Superior temporal gyrus (tissue), 1 donor: ENCODE data around the gene CFAP69.
"Not testable (repeated sequence)": the region's sequence is repeated elsewhere in the genome, so short reads cannot be mapped to it uniquely, and the experiment has no call there.

Experiments
- DNase-seq: peaks from one replicate; pipeline ENCODE4 v3.0.0-alpha.2; 2016; ENCODE audit errors: extremely low spot score

The CFAP69 gene

GRCh38 chr7:90233569-90233968 is 11.4 kb upstream of the CFAP69 start:
- no peak for DNase-seq

DNA sequence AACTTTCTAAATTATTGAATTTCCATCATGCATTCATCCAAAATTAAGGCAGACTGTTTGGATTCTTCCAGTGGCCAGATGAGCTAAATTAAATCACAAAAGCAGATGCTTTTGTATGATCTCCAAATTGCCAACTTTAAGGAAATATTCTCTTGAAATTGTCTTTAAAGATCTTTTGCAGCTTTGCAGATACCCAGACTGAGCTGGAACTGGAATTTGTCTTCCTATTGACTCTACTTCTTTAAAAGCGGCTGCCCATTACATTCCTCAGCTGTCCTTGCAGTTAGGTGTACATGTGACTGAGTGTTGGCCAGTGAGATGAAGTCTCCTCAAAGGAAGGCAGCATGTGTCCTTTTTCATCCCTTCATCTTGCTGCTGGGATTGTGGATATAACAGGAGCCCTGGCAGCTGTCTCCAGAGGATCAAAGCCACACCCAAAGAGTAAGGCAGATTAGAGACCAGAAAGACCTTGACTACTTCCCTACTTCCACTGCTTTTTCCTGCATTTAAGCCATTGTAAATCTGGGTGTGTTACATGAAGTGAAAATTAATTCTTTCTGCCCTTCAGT is 8.2 kb upstream of the CFAP69 start:
- no peak for DNase-seq

GRCh38 chr7:90238022-90238421 is 7.0 kb upstream of the CFAP69 start:
- no peak for DNase-seq

GRCh38 chr7:90238583-90238982 is 6.4 kb upstream of the CFAP69 start:
- DNase-seq = no peak

- DNase-seq = no peak
Observed at GRCh38 chr7:90239050-90239449, 5.9 kb upstream of the CFAP69 start.

DNA sequence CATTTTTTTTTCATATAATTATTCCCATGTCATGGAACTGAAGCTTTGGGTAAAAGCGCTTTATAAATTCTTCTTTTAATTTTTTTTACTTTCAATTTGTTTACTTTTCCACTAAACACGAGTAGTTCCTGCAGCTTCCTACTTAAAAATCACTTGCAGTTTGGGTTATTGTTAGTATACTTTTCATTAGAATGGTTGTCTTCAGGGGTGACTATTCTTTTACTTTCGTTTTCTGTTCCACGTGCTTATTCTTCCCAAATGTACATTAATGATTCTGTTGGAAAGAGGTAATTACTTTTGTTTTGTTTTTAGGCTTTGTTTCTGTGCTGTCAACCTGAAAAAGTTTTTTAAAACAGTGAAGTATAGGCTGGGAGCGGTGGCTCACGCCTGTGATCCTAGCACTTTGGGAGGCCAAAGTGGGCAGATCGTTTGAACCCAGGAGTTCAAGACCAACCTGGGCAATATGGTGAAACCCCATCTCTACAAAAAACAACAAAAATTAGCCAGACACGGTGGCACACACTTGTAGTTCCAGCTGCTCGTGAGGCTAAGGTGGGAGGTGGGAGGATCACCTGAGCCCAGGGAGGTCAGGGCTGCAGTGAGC is 5.2 kb upstream of the CFAP69 start:
- no peak for DNase-seq

GRCh38 chr7:90242369-90243168 is 2.4 kb upstream of the CFAP69 start:
- DNase-seq = no peak

GRCh38 chr7:90243556-90243955 is 1.4 kb upstream of the CFAP69 start:
- DNase-seq = no peak

DNA sequence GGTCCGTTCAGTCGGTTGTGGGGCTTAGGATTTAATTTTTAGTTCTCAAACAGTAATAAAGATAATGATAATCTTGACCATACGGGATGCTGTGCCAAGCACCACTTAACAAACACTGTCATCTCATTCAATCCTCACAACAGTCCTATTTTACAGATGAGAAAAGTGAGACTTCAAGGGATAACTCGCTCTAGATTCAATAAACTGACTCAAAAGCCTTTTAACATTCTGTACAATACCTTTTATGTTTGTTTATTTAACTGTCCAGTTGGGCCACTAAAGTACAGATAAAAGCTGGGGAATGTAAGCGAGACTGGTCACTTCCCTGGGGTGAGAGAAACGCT is 437 bp upstream of the CFAP69 start:
- no peak for DNase-seq

GRCh38 chr7:90246171-90246570 is 1.2 kb downstream of the CFAP69 start:
- no peak for DNase-seq

- DNase-seq = no peak
Observed at GRCh38 chr7:90248706-90249105, 3.7 kb downstream of the CFAP69 start.

- no peak for DNase-seq
Observed at GRCh38 chr7:90250601-90251303, 5.8 kb downstream of the CFAP69 start.

DNA sequence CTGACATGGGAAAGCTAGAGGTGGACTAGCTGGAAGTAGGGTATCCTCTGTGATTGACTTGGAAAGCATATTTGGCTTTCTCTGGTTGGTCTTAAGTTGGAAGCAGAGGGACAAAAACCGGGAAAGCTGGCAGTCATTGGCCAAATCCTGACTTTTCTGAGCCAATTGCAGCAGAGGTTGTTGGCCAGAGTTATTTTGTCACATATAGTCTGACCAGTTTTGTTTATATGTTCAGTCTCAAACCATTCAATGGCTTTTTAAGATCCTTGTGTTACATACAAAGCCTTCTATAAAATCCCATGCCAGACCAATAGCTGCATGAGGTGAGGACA is 6.3 kb downstream of the CFAP69 start:
- no peak for DNase-seq

- not testable (repeated sequence) for DNase-seq
Observed at GRCh38 chr7:90256011-90256410, 11.0 kb downstream of the CFAP69 start.

DNA sequence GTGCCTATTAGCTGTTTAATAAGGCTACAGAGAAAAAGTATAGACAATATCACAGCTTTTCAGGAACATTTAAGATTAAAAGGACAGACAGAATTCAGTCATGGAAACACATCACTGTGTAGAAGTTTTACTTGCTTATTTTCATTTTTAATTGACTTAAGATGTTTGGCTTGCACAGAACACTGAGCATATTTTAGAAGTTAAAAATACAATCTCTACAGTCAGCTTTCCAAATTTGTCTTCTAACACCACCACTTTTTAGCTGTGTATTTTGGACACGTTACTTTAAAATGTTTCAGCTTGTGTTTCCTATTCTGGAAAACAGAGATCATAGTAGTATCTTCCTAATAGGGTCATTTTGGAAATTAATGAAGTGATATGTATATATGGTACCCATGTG is 11.8 kb downstream of the CFAP69 start:
- DNase-seq = peak; percentile 38

DNA sequence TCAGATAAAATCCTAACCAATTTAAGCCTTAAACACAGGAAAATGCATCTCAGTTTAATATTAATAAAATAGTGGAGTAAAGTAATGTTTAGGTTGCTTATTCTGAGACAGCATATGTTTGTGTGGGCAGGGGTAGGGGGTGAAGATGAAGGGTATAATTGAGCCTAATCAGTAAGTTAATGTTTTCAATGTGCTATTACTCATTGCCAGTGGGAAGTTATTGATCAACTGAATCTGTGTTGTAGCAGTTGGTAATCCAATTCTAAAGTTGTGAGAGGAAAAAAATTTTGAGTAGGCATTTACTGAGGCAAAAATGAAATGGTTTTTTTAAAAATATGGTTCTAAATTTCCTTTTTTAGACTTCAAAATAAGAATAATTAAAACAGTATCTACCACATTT is 16.5 kb downstream of the CFAP69 start:
- no peak for DNase-seq

DNA sequence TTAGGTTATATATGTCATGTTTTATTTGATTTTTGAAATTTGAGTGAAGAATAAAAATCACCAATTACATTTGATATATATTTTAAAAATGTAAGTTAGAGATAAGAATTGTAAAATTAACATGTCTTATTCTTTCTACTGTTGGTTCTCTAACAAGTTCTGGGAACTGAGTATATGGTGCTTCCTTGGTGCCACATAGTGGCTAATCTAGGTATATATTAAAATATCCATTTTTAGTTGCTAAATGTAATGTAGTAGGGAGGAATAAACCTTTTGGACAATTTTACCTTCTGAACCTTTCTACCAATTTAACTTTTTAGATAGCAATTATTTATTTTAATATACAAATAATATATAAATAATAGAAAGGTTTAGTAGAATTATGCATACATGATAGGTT is 17.5 kb downstream of the CFAP69 start:
- peak; percentile 65 for DNase-seq

DNA sequence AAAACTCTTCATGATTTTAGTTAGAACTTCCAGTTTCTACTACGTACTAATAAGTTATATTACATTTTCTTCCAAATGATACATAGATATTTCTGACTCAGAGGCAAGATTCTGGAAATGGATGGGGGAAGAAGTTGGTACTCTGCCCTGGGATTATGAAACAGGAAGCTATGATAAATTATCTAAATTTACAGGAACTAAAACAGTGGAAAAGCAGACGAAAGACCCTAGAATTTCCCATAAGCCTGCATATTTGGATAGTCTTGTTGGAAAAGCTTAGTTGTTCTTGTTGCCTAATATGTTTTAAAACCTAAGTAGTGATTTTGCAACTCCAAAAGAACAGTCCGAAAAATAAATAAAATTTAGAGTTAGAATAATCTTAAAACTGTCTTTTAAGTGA is 21.8 kb downstream of the CFAP69 start:
- no peak for DNase-seq

DNA sequence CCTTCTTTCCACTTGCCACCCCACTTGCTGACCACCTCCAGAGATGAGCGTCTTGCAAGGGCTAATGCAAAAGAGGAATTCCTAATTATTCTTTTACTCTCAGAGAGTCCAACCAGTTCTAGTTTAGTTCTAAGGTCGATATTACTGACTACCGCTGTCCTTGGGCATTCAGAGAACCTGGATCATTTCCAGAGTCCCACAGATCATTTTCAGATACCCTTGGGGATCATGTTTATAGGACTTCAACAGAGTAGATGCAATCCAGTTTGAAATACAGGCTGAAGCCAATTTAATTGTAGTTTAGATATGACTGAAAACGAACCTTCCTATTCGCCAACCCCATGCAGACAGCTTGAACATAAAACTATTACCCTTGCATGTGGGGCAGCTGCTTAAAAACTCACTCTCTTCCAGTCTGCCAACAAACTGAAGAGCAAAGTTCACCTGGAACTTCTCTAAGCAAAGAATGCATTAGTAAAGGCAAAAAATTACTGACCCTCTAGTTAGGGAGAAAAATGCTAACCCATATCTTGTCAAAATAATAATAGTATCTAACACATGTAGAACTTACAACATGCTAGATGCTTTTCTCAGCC is 22.4 kb downstream of the CFAP69 start:
- no peak for DNase-seq

GRCh38 chr7:90269163-90269562 is 24.2 kb downstream of the CFAP69 start:
- DNase-seq = no peak

GRCh38 chr7:90270431-90271178 is 25.6 kb downstream of the CFAP69 start:
- DNase-seq = no peak

DNA sequence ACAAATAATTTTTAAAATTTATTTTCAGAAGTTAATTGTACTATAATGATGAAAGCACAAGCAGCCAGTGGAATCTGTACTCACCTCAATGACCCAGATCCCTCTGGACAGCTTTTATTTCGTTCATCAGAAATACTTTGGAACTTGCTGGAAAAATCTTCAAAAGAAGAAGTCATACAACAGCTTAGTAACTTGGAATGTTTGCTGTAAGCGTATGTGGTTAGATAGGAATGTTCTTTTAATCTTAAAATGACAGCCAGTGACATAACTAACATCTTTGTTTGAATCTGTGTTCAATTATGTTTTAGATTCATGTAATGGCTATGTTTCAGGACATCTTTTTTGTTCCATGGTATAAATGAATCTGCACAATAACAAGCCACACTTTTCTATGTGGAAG is 26.8 kb downstream of the CFAP69 start:
- no peak for DNase-seq
